Measurements from ENCODE around the gene MPHOSPH9.

- TF ChIP-seq POLR2AphosphoS5 (IDR thresholded peaks at IDR 0.05; ENCODE audit: insufficient read depth, low read depth, low read length) (no peak), JUN (IDR thresholded peaks at IDR 0.05; ENCODE audit: borderline replicate concordance, insufficient read depth, insufficient read length, low read depth) (no peak), CTCF (IDR thresholded peaks at IDR 0.05; ENCODE audit: extremely low read depth in 1 of 2, insufficient read depth in 1 of 2, low read depth in 1 of 2, low read length in 2 of 2) (no peak), POLR2A (IDR thresholded peaks at IDR 0.05; ENCODE audit: low read depth, low read length) (no peak), MAX (IDR thresholded peaks at IDR 0.05; ENCODE audit: insufficient read depth, insufficient read length) (no peak), EZH2 (IDR thresholded peaks at IDR 0.05; ENCODE audit: borderline replicate concordance, low read depth, low read length, severe bottlenecking) (no peak), FOS (IDR thresholded peaks at IDR 0.05; ENCODE audit: borderline replicate concordance, insufficient read depth, low read length) (no peak)
Observed at GRCh38 chr12:123187637-123188036, 45.3 kb downstream of the MPHOSPH9 start.
